Effector CD8-positive, alpha-beta T cell (primary cell): ENCODE results near the gene C2CD3.
"Not testable (repeated sequence)": the region's sequence is repeated elsewhere in the genome, so short reads cannot be mapped to it uniquely, and the experiment has no call there.

ENCODE experiments used
- DNase-seq: peaks from one replicate; lab custom pipeline; 2025; lab: John Stamatoyannopoulos, UW

The C2CD3 gene

GRCh38 chr11:74069146-74070046 lies 101.4 kb downstream of the C2CD3 start:
- no peak for DNase-seq

- not testable (repeated sequence) for DNase-seq
These were observed 104.1 kb downstream of the C2CD3 start for GRCh38 chr11:74066663-74067062.

- DNase-seq: not testable (repeated sequence)
These were observed 105.3 kb downstream of the C2CD3 start for GRCh38 chr11:74065534-74065933.

GRCh38 chr11:74063628-74064027 lies 107.2 kb downstream of the C2CD3 start:
- not testable (repeated sequence) for DNase-seq

GRCh38 chr11:74061599-74061998 lies 109.2 kb downstream of the C2CD3 start:
- DNase-seq: not testable (repeated sequence)

- DNase-seq: no peak
These were observed 113.3 kb downstream of the C2CD3 start for GRCh38 chr11:74057249-74058151.

GRCh38 chr11:74055938-74056337 lies 114.9 kb downstream of the C2CD3 start:
- DNase-seq: no peak

GRCh38 chr11:74050465-74050864 lies 120.3 kb downstream of the C2CD3 start:
- DNase-seq: no peak

GRCh38 chr11:74048993-74049392 lies 121.8 kb downstream of the C2CD3 start:
- DNase-seq: no peak

GRCh38 chr11:74044538-74044937 lies 126.3 kb downstream of the C2CD3 start:
- DNase-seq: no peak

GRCh38 chr11:74043450-74043849 lies 127.4 kb downstream of the C2CD3 start:
- DNase-seq: no peak

GRCh38 chr11:74037309-74037708 lies 133.5 kb downstream of the C2CD3 start:
- no peak for DNase-seq

GRCh38 chr11:74035264-74035663 lies 135.5 kb downstream of the C2CD3 start:
- DNase-seq: no peak

- no peak for DNase-seq
These were observed 137.8 kb downstream of the C2CD3 start for GRCh38 chr11:74033046-74033445.

GRCh38 chr11:74030723-74031676 lies 139.8 kb downstream of the C2CD3 start:
- no peak for DNase-seq

GRCh38 chr11:74025467-74026166 lies 145.2 kb downstream of the C2CD3 start:
- no peak for DNase-seq

GRCh38 chr11:74024261-74025029 lies 146.4 kb downstream of the C2CD3 start:
- DNase-seq: no peak

GRCh38 chr11:74023276-74023675 lies 147.5 kb downstream of the C2CD3 start:
- DNase-seq: no peak

GRCh38 chr11:74022546-74022945 lies 148.3 kb downstream of the C2CD3 start:
- no peak for DNase-seq

- no peak for DNase-seq
These were observed 148.8 kb downstream of the C2CD3 start for GRCh38 chr11:74021998-74022397.
